Activated CD8-positive, alpha-beta memory T cell treated with anti-CD3 and anti-CD28 coated beads, Interleukin-2, amount 50 U/mL, for 4 hours (primary cell): ENCODE results near the gene EMILIN3.

Experiments used
- DNase-seq: peaks from one replicate; pipeline ENCODE4 v3.0.0-alpha.2; 2020

EMILIN3 gene, protein sequence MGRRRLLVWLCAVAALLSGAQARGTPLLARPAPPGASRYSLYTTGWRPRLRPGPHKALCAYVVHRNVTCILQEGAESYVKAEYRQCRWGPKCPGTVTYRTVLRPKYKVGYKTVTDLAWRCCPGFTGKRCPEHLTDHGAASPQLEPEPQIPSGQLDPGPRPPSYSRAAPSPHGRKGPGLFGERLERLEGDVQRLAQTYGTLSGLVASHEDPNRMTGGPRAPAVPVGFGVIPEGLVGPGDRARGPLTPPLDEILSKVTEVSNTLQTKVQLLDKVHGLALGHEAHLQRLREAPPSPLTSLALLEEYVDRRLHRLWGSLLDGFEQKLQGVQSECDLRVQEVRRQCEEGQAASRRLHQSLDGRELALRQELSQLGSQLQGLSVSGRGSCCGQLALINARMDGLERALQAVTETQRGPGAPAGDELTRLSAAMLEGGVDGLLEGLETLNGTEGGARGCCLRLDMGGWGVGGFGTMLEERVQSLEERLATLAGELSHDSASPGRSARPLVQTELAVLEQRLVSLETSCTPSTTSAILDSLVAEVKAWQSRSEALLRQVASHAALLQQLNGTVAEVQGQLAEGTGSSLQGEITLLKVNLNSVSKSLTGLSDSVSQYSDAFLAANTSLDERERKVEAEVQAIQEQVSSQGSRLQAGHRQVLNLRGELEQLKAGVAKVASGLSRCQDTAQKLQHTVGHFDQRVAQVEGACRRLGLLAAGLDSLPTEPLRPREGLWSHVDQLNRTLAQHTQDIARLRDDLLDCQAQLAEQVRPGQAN

DNA sequence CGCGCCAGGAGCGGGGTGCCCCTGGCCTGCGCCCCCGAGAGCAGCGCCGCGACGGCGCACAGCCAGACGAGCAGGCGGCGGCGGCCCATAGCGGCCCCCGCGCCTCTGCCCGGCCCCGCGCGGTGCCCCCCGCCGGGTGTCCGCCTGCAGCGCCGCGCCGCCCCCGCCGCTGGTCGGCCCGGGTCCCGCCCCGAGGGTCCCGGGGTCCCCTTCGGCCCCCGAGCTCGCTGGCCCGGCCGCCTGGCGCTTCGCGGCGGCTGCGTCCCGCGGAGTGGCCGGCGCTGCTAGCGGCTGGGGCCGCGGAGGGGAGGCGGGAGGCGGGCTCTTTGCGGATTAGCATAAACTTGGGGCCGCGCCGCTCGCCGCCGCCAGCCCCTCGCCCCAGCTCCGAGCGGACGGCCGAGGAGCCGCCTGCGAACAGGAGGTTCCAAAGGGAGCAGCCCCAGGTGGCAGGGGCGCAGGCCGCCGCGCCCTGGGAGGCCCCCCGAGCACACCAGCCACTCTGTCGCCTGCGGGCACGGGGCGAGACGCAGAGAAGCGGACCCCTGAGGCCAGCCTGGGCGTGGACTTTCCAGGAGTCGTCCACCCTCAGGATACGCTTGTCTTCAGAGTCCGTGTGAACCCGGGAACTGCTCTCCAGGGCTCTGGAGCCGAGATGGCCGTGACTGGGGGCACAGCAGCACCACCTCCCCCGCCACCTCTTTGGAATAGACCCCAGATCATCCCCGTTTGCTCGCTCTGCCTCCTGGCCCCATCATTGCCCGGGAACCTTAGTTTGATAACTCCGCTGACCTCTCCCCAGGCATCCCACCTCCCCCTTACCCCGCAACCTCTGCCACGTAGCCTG, at the start of gene EMILIN3:
Gene EMILIN3, minus strand, starts transcription at position 273 of the 847 bp plus-strand sequence. Its CDS starts 184 bp downstream, at position 89.
- no peak for DNase-seq

DNA sequence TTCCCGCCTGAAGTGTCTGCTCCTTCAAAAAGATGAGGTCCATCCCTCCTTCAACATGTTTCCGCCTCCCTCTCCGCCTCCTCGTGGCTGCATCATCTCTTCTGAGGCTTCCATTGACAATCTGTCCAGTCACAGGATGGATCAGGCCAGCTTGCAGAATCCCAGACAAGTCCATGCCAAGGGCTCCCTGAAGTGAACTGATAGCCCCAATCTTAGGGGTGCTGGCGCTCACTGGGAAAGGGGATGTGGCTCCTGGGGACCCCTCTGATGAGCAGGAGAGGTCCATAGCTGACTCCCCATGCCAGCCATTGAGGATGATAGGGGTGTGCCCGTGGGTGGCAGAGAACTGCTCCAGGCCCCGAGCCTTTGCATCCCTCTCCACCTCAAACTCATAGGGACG, 48.6 kb upstream of the EMILIN3 start:
- no peak for DNase-seq

DNA sequence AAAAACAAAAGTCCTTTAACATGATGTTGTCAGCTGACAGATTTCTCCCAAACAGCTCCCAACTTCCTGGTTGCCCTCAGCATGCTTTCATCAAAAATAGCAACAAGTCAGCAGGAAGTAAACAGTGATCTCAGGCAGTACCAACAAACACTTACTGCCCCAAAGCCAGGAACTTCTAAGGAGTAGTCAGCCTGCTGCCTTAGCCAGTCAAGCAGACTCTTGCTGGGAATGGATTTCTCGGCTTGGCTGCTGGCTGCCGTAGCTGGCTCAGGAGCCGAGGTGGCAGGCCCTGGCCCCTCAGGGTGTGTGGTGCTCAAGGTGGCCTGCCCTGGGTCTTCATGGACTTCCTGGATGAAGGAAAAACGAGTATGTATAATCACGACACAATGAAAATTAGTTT, 46.6 kb upstream of the EMILIN3 start:
- no peak for DNase-seq

DNA sequence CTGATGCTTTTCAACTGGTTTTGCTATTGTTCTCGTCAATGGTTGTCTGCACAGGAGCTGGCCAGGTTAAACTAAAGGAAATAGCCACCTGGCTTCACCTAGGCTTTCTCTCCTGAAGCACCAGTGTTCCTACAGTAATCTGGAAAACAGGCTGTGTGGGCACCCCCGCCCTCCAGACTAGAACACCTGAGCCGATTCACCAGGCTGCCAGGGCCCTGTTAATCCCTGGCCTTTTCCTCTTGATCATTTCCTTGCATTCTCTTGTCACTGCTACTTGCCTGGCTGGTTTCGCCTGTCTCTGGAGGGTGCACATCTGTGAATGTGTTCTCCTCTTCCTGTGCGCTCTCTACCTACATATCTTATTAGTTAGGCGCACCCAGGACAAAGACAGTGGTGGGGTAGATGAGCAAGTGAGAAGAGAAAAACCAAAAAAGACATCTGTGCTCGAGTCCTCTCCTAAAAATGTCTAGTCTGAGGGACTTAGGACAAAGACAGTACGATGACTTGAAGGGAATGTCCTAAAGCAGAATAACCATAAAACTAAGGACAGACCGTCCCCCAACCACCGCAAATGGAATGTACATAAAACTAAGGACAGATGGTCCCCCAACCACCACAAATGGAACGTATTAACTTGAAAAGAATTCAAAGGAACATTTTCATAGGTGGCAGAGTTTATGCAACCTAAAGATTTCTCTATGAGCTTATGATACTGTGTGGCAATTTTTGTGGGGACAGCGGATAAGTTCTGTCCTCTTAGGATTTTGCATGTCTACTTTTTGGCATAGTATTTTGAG, 45.9 kb upstream of the EMILIN3 start:
- DNase-seq: no peak

DNA sequence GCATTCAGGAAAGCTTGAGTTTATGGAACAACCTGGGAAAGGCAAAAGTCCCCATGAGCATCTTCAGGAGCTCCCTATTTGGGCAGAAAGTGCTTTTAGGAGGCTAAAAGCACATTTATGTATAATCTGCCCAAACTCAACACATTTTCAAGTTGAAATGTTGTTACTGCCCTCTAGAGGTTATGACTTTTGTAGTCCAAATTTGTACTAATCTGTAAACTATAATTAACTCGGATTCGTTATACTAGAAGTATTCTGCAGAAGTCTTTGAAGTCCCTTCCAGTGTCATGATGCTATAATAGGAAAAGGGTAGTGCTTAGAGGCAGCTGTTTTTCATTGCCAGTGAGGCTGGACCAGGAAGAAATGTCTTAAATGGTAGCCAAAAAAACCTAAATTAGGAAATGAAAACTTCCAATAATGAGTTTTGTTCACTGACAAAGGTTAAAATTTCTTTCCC, 44.8 kb upstream of the EMILIN3 start:
- no peak for DNase-seq

DNA sequence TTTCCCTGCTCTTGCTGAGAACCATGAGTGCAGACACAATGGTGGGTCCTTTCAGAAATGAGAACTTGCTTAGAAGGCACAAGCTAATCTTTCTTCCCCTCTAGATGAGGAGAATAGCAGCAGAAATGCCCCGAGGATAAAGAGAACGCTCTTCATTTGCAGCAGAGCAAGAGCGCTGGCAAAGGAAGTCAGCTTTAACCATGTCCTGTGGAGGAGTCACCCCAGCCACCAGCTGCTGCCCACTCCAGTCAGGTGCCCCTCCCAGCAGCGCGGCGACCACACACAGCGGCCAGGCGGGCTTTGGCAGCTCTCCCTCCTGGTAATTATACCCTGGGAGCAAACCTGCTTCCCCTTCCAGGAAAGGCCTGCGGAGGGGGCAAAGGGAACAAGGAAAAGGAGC, 42.4 kb upstream of the EMILIN3 start:
- DNase-seq: no peak

DNA sequence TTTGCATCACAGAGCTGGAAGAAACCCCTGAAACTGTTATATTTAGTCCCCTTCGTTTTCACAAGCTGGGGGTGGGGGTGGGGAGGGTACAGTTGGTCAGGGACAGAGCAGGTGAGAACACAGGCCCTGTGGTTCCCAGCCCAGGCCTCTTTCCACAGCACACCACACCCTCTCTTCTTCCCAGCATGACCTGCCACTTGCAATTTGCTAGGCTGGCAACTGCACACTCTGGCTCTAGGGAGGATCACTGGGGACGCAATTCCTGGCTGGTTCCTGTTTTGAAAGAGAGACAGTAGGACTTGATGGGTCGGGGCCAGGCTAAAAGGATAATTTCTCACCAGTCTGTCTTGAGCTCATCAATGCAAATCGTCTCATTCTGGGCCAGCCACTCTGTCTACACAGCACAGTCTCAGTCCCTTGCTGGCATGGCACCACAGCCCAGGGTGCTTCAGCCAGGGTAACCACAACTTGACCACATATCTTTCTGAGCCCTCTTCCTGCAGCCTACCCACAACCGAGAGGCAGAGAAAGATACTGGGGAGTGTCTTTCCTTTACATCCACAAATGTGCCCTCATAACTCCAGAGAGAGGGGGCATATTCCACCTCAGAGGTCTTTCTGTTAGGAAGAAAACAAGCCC, 41.7 kb upstream of the EMILIN3 start:
- no peak for DNase-seq

DNA sequence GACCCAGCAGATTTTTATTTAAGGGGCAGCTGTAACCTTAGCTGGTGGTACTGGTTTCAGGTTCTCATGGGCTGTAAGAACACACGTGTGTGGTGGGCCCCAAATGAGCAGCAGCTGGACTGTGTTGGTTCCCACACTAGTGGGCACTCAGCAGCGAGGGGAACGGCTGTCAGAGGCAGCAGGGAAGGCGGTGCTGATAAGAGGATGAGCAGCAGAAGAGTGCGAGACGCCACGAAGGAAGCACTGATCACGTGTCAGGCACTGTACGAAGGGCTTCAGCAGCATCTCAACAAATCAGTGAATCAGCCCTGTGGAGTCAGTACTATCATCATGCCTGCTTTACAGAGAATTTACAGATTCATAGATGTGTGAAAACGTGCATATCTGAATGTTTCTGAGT, 41.0 kb upstream of the EMILIN3 start:
- no peak for DNase-seq

DNA sequence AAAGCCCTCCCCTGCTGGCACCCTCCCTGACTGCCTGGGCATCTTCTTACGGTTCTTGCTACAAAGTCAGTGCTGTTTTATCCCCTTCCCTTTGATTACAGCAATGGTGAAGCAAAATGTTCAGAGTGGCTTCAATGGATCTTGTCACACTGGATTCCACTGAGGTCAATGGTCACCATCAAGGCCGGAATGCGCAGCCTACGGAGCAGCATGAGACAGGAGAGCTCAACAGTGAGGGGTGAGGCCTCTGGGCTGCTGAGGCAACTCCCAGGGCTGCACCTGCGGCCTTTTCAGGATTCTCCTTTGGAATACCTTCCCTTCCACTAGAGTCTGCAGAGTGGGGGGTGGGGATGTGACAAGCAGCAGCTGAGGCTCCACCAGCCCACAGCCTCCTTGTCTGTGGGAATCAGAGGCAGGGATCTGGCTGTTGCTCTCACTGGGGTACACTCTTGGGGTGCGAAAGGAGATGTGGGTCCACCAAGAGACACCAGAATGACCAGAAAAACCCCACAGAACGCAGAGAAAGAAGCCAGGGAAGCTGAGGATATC, 40.4 kb upstream of the EMILIN3 start:
- DNase-seq: no peak

DNA sequence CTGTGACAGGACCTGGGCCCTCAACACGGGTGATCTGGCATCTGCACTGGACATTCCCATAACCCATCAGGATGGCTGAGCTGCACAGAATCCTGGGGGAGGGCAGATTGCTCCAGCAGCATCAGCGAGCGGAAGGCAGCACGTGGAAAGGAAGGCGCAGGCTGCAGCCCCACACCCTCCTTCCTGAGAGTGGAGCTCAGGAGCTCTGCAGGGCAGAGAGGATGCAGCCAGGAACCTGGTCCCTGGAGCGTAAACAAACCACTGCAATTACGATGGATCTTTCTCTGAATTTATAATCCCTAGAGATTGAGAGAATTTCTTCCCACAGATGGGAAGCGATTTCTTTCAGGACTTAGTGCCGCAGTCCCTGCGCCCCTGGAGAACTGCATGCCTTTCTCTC, 39.7 kb upstream of the EMILIN3 start:
- no peak for DNase-seq

DNA sequence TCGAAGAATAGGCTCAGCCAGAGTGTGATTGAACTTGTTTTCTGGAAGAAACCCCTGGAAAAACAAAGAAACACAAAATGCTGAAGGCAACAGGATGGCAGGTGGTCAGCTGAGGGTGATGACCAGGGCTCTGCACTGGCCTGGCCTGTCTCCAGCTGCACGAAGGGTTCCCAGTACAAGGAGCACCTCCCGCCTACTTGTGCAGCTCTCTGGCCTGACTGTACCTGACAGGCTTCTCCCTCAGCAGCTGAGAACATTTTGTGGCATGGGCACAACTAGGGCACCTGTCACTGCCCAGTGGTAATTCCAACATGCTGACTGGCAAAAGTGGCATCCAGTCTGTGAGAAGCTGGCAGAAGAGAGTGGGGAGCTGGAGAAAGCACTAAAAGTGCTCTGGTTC, 38.8 kb upstream of the EMILIN3 start:
- no peak for DNase-seq

DNA sequence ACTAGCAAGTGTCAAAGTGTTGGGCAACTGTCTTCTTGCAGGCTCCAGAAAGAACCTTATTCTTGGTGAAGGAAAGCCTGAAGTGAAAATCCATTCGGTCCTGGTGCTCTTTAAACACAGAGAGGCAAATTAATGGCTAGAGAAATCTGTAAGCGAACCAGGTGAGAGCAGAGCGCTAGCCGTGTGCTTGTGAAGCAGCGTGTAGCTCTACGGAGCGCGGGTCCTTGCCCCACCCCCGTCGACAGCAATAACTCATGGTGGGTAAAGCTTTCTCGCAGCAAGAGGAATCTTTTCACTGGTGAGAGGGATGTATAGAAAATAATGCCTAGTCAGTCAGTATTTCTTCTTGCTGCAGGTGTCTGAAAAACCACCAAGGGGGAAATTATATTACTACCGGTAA, 37.0 kb upstream of the EMILIN3 start:
- no peak for DNase-seq

DNA sequence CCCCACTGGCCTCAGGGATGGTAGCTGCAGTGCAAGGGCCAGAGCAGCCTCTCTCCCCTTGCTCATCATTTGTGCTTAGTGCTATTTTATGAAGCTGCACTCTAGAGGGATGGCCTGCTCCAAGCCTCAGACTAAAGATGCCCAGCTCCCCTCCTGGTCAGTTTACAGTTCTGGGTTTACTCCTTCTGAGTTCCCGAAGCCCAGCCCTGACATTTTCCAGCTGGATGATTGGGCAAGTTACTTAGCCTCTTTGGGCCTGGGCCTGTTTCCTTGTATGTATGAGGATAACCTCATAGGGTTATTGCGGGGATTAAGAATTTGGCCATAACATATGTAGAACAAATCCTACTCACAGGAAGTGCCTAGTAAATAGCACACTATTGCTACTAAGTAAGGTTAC, 31.8 kb upstream of the EMILIN3 start:
- DNase-seq: no peak

DNA sequence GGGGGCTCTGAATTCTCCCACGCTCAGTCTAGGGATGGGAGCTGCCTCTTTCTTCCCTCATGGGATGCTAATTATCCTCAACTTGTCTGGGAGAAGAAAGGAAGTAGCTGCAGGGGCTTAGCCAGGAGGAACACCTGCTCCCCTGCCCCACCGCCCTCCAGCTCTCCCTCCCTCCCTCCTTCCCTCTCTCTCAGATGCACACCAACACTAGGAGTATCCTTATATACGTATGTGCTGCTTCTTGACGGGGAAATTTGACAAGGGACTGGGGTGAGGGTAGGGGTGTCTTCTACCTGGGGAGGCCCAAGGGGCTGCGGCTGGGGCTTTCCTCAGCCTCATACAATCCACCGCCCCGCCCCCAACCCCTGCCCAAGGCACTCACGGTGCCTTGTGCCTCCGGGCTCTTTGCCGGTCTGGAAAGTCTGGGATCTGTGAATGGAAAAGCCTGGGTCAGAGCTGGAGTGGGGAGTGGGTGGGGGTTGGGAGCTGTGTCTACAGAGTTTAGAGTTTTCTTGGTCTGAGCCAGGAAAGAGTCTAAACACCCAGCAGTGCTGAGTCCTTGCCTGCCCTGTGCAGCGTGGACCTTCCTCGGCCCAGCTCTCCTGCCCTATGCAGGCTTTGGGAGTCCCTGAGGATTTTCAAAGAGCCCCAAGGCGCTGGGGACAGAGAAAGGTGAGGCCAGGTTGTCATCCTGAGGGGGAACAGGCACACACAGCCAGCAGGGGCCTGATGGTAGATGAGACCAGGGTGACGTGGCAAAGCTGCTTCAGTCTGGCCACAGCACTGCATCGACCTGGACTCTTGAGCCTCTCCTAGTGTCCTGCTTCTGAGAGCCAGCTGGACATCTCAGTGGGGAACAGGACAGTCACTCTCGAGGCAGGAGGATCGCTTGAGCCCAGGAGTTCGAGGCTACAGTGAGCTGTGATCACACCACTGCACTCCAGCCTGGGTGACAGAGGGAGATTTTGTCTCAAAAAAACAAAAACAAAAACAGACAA, 29.3 kb upstream of the EMILIN3 start:
- DNase-seq: no peak

DNA sequence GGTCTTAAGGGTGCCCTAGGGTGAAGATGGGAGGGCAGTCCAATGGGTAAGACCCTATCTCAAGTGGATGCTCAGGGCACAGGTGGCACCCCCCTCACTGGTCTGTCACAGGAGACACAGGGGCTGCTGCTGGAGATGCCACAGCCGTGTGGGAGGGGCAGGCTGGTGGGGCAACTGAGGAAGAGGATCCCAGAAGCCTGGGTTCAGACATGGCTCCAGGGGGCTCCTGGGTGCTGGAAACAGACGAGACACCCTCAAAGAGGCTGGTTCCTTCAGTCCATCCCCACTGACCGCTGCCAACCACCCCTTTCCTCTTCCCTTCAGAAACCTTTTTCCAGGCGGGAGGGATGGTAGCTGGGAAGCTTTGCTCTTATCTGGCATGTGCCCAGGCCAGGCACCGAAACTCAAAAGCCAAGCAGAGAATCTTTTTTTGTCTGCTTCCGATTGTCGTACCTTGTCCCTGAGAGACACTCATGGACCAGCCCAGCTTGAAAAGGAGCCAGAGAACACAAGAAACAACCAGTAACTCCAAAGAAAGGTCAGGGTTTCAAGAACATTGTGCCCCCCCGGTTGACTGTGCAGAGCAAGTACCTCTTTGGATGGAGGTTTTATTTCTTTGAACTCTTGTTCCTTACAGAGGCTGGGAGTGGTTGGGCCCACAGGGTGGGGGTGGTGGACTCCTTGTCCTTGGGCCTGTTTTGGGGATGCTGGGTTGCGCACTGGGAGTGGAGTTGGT, 28.5 kb upstream of the EMILIN3 start:
- no peak for DNase-seq

DNA sequence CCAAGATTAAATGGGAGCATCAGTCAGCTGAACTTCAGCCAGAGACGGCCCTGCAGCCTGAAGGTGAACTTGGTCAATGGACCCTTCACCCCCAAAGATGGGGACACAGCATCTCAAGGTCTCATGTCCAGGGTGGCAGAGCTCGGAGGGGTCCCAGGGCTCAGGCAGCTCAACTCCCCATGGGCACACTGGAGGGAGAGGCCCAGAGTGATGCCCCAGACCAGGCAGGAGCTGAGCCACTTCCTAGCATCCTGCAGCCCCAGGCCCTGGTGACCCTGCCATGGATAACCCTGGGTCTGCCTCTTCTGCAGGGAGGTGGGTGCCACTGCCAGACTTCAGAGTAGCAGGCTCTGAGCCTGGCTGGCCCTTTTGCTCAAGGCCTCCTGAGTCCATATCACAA, 27.5 kb upstream of the EMILIN3 start:
- no peak for DNase-seq

DNA sequence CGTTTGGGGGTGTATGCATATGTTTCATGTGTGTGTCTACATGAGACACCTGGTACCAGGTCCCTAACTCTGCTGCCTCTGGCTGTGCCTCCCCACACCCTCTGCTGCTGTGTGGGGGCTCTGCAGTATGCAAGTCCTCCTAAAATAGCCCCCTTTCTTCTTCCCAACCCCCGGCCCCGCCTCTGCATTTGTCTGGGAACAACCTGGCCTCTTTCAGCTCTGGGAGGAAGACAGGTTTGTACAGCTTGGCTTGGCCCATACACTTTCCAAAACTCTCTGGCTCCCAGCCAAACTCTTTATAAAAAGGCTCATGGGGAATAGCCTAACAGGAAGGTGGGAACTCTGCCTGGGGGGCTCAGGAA, 27.1 kb upstream of the EMILIN3 start:
- no peak for DNase-seq

DNA sequence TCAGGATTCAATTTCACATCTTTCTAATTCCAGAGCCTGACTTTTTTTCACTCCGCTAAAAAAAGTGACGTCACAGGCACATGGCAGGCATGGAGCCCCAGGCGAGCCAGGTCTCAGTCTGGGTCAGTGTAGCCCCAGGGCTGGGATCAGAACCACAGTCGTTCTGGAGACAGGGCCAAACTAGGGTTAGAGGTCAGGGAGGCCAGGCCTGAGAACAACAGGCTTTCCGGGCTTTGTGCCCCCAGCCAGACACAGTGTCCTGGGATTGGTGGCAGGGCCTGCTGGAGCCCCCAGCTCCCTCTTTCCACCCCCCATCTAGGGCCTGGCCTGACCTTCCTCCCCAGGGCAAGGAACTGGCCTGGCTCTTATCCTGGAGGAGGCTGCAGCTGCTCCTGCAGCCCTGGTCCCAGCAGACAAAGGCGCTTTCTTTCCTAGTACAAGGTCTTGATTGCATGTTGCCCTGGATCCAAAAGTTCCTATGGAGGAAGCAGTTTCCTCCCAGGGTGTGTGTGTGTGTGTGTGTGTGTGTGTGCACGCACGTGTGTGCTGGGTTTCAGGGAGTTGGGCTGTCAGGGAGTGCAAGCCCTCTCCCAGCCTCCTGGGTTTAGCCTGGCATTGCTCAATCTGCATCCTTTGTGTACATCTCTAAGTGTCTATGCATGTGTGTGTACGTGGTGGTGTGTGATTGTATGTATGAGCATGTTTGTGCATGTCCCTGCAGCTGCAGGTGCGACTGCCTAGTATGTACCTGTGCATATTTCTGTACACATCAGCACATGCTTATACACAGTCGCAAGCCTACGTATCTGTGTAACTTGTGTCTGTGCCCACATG, 26.5 kb upstream of the EMILIN3 start:
- DNase-seq: no peak

DNA sequence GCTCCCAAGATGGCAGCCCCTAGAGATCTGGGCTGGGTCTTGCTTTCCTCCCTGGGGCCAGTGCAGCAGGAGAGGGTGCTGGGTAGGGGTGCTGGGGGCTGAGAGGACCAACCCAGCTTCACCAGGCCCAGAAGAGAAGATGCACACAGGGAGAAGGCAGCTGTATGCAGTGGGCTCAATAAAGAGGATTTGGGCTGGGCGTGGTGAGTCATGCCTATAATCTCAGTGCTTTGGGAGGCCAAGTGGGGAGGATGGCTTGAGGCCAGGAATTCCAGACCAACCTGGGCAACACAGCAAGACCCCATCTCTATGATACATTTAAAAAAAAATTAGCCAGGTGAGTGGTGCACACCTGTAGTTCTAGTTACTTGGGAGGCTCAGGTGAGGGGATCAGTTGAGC, 25.7 kb upstream of the EMILIN3 start:
- DNase-seq: no peak
